ENCODE data around the gene ZFC3H1.

The ZFC3H1 gene

GRCh38 chr12:71686658-71687025 is 23.0 kb upstream of the ZFC3H1 start:
- no peak for DNase-seq (ENCODE audit: extremely low spot score)
- ChIA-PET POLR2A (interaction anchor here (0.6 to 3.0 kb wide), 2 partner anchors 23 to 72 kb away, joined by 4 to 34 read pairs; partner anchors contain the start of genes THAP2 and ZFC3H1), CTCF (interaction anchor here (0.9 to 4.4 kb wide), 16 partner anchors 9 to 176 kb away, joined by 3 to 31 read pairs (median 9); partner anchors contain the start of genes THAP2 and ZFC3H1)
- no peak for TF ChIP-seq CTCF (IDR thresholded peaks at IDR 0.05; ENCODE audit: control extremely low read depth, extremely low read depth, low read depth, missing control alignments)

- POLR2A ChIA-PET, result interaction anchor here (0.6 to 3.0 kb wide), 2 partner anchors 23 to 72 kb away, joined by 4 to 34 read pairs; partner anchors contain the start of genes THAP2 and ZFC3H1
- TF ChIP-seq CTCF (IDR thresholded peaks at IDR 0.05; ENCODE audit: control extremely low read depth, extremely low read depth, low read depth, missing control alignments), result peak; percentile 58
- DNase-seq (ENCODE audit: extremely low spot score), result peak; percentile 90
- CTCF ChIA-PET, result interaction anchor here (0.9 to 4.4 kb wide), 20 partner anchors 9 to 177 kb away, joined by 3 to 31 read pairs (median 7); partner anchors contain the start of genes THAP2 and ZFC3H1
These were observed 22.4 kb upstream of the ZFC3H1 start, which contains the start of gene TMEM19 for GRCh38 chr12:71685914-71686657. TSS of gene TMEM19 (plus strand) at chr12:71686082. CDS start at chr12:71686681, 599 bp downstream.

GRCh38 chr12:71685312-71685906 is 21.8 kb upstream of the ZFC3H1 start:
- POLR2A ChIA-PET, result interaction anchor here (0.7 to 3.0 kb wide), 2 partner anchors 10 to 22 kb away, joined by 3 to 34 read pairs; partner anchors contain the start of genes THAP2 and ZFC3H1
- no peak for TF ChIP-seq CTCF (IDR thresholded peaks at IDR 0.05; ENCODE audit: control extremely low read depth, extremely low read depth, low read depth, missing control alignments)
- CTCF ChIA-PET, result interaction anchor here (1.0 to 4.4 kb wide), 19 partner anchors 8 to 177 kb away, joined by 3 to 31 read pairs (median 7); partner anchors contain the start of genes THAP2 and ZFC3H1
- DNase-seq (ENCODE audit: extremely low spot score), result no peak

GRCh38 chr12:71684081-71684480 is 20.4 kb upstream of the ZFC3H1 start:
- no peak for TF ChIP-seq CTCF (IDR thresholded peaks at IDR 0.05; ENCODE audit: control extremely low read depth, extremely low read depth, low read depth, missing control alignments)
- CTCF ChIA-PET, result interaction anchor here (0.8 to 4.4 kb wide), 13 partner anchors 9 to 66 kb away, joined by 3 to 31 read pairs (median 4); partner anchors contain the start of genes THAP2 and ZFC3H1
- no peak for DNase-seq (ENCODE audit: extremely low spot score)
- POLR2A ChIA-PET, result interaction anchor here (0.7 to 3.0 kb wide), 2 partner anchors 21 to 62 kb away, joined by 3 to 34 read pairs; partner anchors contain the start of genes THAP2 and ZFC3H1

GRCh38 chr12:71683633-71684032 is 20.0 kb upstream of the ZFC3H1 start:
- no peak for DNase-seq (ENCODE audit: extremely low spot score)
- CTCF ChIA-PET, result interaction anchor here (0.8 to 4.4 kb wide), 9 partner anchors 9 to 67 kb away, joined by 3 to 31 read pairs (median 6); partner anchors contain the start of genes THAP2 and ZFC3H1
- POLR2A ChIA-PET, result no interaction called here
- no peak for TF ChIP-seq CTCF (IDR thresholded peaks at IDR 0.05; ENCODE audit: control extremely low read depth, extremely low read depth, low read depth, missing control alignments)

- TF ChIP-seq CTCF (IDR thresholded peaks at IDR 0.05; ENCODE audit: control extremely low read depth, extremely low read depth, low read depth, missing control alignments), result no peak
- CTCF ChIA-PET, result interaction anchor here (0.7 kb wide), 1 partner anchor 22 kb away, joined by 3 read pairs; no protein-coding TSS in a partner anchor
- DNase-seq (ENCODE audit: extremely low spot score), result no peak
- POLR2A ChIA-PET, result no interaction called here
These were observed 18.8 kb upstream of the ZFC3H1 start for GRCh38 chr12:71682466-71682865.
